Choroid plexus epithelial cell (primary cell): Measurements from ENCODE around the gene CAMKMT.
"Not testable (repeated sequence)": the region's sequence is repeated elsewhere in the genome, so short reads cannot be mapped to it uniquely, and the experiment has no call there.

ENCODE experiments used
- DNase-seq: peaks from one replicate; pipeline ENCODE4 v3.0.0-alpha.2; 2010; ENCODE audit warnings: low read depth
- H3K4me3 ChIP-seq: 2 replicates; pipeline ENCODE4 v1.5.1; 2011; ENCODE audit warnings: low read depth, mild to moderate bottlenecking, control low read depth, low read length, moderate library complexity
- CTCF ChIP-seq: conservative IDR thresholded peaks from 2 replicates; pipeline ENCODE4 v1.5.1; 2011; ENCODE audit warnings: low read depth, mild to moderate bottlenecking, control low read depth, inconsistent platforms, low read length, moderate library complexity

CAMKMT gene

GRCh38 chr2:44487052-44487451 lies 125.3 kb downstream of the CAMKMT start:
- TF ChIP-seq CTCF = no peak

GRCh38 chr2:44490726-44491125 lies 129.0 kb downstream of the CAMKMT start:
- DNase-seq = no peak
- TF ChIP-seq CTCF = no peak

More at GRCh38 chr2:44487052-44487451, 125.3 kb downstream of the CAMKMT start:
- H3K4me3 ChIP-seq = no peak overlapping the region
- no peak for DNase-seq

GRCh38 chr2:44494006-44494405 lies 132.3 kb downstream of the CAMKMT start:
- no peak overlapping the region for H3K4me3 ChIP-seq
- no peak for TF ChIP-seq CTCF
- no peak for DNase-seq

More at GRCh38 chr2:44490726-44491125, 129.0 kb downstream of the CAMKMT start:
- no peak overlapping the region for H3K4me3 ChIP-seq

- TF ChIP-seq CTCF = no peak
- no peak overlapping the region for H3K4me3 ChIP-seq
- DNase-seq = no peak
Observed at GRCh38 chr2:44495035-44495434, 133.3 kb downstream of the CAMKMT start.

GRCh38 chr2:44495544-44495943 lies 133.8 kb downstream of the CAMKMT start:
- TF ChIP-seq CTCF = no peak
- H3K4me3 ChIP-seq = no peak overlapping the region
- DNase-seq = no peak

GRCh38 chr2:44496130-44496529 lies 134.4 kb downstream of the CAMKMT start:
- DNase-seq = no peak
- no peak for TF ChIP-seq CTCF
- H3K4me3 ChIP-seq = no peak overlapping the region

GRCh38 chr2:44498551-44498950 lies 136.8 kb downstream of the CAMKMT start:
- no peak overlapping the region for H3K4me3 ChIP-seq
- no peak for TF ChIP-seq CTCF
- no peak for DNase-seq

- DNase-seq, H3K4me3 ChIP-seq: not testable (repeated sequence)
Observed at GRCh38 chr2:44505664-44506063, 143.9 kb downstream of the CAMKMT start.
